ENCODE data around the gene GPS1.
"Not testable (repeated sequence)": the region's sequence is repeated elsewhere in the genome, so short reads cannot be mapped to it uniquely, and the experiment has no call there.

GPS1 gene

GRCh38 chr17:82035488-82035887 is 16.2 kb upstream of the GPS1 start:
- no peak for DNase-seq (ENCODE audit: low read depth)
- no peak overlapping the region for H3K4me3 ChIP-seq (ENCODE audit: low read depth, low read length)
- TF ChIP-seq, protein P1, sequence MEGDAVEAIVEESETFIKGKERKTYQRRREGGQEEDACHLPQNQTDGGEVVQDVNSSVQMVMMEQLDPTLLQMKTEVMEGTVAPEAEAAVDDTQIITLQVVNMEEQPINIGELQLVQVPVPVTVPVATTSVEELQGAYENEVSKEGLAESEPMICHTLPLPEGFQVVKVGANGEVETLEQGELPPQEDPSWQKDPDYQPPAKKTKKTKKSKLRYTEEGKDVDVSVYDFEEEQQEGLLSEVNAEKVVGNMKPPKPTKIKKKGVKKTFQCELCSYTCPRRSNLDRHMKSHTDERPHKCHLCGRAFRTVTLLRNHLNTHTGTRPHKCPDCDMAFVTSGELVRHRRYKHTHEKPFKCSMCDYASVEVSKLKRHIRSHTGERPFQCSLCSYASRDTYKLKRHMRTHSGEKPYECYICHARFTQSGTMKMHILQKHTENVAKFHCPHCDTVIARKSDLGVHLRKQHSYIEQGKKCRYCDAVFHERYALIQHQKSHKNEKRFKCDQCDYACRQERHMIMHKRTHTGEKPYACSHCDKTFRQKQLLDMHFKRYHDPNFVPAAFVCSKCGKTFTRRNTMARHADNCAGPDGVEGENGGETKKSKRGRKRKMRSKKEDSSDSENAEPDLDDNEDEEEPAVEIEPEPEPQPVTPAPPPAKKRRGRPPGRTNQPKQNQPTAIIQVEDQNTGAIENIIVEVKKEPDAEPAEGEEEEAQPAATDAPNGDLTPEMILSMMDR (IDR thresholded peaks at IDR 0.05; ENCODE audit: low read depth, low read length, missing control alignments) = no peak

- TF ChIP-seq, protein P1 (IDR thresholded peaks at IDR 0.05; ENCODE audit: low read depth, low read length, missing control alignments) = no peak
- DNase-seq (ENCODE audit: low read depth) = no peak
These were observed 15.6 kb upstream of the GPS1 start for GRCh38 chr17:82035956-82036633.

DNA sequence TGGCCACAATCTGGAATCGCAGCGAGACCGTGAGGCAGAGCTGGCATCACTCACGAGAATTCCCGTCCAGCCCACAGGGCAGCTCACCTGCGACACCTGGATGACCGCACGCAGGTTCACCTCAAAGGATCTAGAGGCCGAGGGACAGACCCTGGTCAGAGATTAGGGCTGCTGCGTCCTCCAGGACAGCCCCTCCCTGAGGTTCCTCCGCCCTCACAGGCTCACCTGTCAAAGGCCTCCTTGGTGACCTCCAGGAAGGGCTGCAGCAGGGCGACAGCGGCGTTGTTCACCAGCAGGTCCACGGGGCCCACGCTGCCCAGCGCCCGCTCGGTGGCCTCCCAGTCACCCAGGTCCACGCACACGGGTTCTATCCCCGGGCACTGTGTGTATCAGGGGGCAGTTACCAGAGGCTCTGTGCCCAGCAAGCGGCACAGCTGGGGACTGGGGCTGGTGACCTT is 15.0 kb upstream of the GPS1 start:
- TF ChIP-seq, protein P1 (IDR thresholded peaks at IDR 0.05; ENCODE audit: low read depth, low read length, missing control alignments) = no peak
- no peak for DNase-seq (ENCODE audit: low read depth)
- peak overlapping the region; percentile 51 for H3K4me3 ChIP-seq (ENCODE audit: low read depth, low read length)

More at GRCh38 chr17:82035956-82036633, 15.6 kb upstream of the GPS1 start:
- H3K4me3 ChIP-seq (ENCODE audit: low read depth, low read length) = peak overlapping the region; percentile 51

DNA sequence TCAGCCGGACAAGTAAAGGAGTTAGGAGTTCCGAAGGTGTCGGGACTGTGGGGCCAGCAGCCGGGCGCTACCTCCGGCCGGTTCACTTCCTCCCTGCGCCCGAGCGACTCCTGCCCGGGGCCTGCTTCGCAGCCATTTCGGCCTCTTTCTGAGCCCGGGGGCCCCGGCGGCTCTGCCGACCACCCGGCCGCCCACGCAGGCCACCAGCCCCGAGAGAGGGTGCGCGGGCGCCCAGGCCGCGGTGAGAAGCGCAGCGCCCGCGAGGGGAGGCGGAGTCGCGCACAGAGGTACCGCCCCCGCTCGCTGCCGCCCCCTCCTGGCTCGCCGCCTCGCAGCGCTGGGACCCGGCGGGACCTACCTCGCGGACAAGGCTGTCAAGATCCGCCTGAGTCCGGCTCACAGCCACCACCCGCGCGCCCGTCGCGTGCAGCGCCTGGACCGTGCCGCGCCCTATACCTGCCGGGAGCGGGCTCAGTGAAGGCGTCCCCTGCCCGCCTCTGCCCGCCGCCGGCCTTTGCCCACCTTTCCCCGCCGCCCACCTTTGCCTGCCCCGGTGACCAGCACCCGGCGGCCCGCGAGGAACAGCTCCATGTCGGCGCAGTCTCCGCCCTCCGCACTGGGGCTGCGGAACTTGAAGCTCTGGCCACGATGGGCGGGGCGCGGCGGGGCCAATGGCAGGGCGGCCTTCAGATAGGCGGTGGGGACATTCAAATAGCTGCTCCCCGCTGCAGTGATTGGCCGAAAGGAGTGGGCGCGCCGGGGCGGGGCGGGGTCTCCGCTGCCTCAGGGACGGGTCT is 14.4 kb upstream of the GPS1 start, which contains the start of gene DCXR:
Gene DCXR (minus strand): TSS at position 606 of the 797 bp plus-strand sequence. CDS start 15 bp downstream, at position 591.
- peak; percentile 82 for DNase-seq (ENCODE audit: low read depth)
- TF ChIP-seq, protein P1 (IDR thresholded peaks at IDR 0.05; ENCODE audit: low read depth, low read length, missing control alignments) = peak; percentile 84
- H3K4me3 ChIP-seq (ENCODE audit: low read depth, low read length) = peak within 1 kb of the TSS; percentile 51

- TF ChIP-seq, protein P1 (IDR thresholded peaks at IDR 0.05; ENCODE audit: low read depth, low read length, missing control alignments) = no peak
- H3K4me3 ChIP-seq (ENCODE audit: low read depth, low read length) = peak overlapping the region; percentile 16
- no peak for DNase-seq (ENCODE audit: low read depth)
These were observed 13.9 kb upstream of the GPS1 start for GRCh38 chr17:82037889-82038195.

DNA sequence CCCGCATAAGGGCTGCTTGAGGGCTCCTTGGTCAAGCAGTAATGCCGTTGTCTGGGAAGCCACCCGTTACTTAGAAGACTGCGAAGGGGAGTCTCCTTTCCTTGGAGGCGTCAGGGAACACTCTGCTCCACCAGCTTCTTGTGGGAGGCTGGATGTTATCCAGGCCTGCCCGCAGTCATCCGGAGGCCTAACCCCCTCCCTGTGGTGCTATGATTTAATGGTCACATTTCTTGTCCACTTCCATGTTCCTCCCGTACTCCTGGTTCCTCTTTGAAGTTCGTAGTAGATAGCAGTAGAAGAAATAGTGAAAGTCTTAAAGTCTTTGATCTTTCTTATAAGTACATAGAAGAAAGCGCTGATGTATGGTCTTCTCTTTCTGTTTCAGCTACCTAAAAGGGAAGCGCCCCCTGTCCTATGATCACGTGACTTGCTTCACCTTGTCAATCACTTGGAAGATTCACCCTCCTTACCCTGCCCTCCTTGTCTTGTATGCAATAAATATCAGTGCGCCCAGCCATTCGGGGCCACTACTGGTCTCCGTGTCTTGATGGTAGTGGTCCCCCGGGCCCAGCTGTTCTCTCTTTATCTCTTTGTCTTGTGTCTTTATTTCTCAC is 12.8 kb upstream of the GPS1 start:
- H3K4me3 ChIP-seq (ENCODE audit: low read depth, low read length); DNase-seq (ENCODE audit: low read depth): not testable (repeated sequence)

- no peak overlapping the region for H3K4me3 ChIP-seq (ENCODE audit: low read depth, low read length)
- DNase-seq (ENCODE audit: low read depth) = no peak
- TF ChIP-seq, protein P1 (IDR thresholded peaks at IDR 0.05; ENCODE audit: low read depth, low read length, missing control alignments) = no peak
These were observed 11.9 kb upstream of the GPS1 start for GRCh38 chr17:82039695-82040299.
